ENCODE results near the gene PSKH1. TPM values are rescaled to one million over a fixed set of nuclear protein-coding genes. Genes with fewer than 3 reads are reported as not detected.

PSKH1 gene
- total RNA-seq, 2 experiments from 2014 or later, result 22.8 to 25.6 TPM

DNA sequence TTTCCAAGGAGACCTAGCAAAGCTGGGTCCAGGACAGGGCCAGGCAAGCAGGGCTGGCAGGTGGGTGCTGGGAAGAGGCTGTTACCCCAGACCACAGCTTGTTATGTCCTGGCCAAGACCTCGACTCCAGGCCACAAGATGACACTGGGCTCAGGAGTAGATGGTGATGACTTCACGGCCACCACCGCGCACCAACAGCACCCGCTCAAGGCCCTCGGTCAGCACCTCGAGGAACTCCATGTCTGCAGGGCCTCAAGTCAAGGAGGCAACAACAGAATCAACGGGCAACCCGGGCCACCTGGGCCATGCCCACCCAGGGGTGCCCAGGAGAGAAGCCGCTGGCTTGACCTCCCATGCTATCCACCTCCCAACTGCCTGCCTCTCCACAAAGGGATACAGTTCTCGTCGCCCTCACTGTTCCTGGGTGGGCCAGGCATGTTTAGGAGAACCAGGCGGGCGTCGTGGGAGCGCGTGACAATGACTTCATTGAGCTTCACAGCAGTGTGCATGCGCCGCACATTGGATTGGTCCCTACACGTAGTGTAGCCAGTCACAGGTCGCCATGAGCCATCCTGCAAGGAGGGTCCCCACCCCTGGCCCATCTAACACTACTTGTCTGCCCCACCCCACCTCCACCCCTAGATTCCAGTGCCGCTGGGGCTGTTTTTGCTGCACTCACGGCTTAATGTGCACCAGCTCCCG lies 51.8 kb downstream of the PSKH1 start:
- Mint-ChIP-seq H3K4me3 (no peak overlapping the region), H3K27me3 (no peaks in the 10 kb centered on the region), H3K4me1 (peaks cover 21% of the 10 kb centered on the region), H3K36me3 (peaks cover 12% of the 10 kb centered on the region), H3K27ac (no peak overlapping the region), H3K9me3 (no peaks in the 10 kb centered on the region)
- no peak for ATAC-seq (ENCODE audit: low read depth)
- no peak for DNase-seq
- POLR2A ChIA-PET, result interaction anchor here (0.8 kb wide), 1 partner anchor 9 kb away, joined by 4 read pairs; no protein-coding TSS in a partner anchor

DNA sequence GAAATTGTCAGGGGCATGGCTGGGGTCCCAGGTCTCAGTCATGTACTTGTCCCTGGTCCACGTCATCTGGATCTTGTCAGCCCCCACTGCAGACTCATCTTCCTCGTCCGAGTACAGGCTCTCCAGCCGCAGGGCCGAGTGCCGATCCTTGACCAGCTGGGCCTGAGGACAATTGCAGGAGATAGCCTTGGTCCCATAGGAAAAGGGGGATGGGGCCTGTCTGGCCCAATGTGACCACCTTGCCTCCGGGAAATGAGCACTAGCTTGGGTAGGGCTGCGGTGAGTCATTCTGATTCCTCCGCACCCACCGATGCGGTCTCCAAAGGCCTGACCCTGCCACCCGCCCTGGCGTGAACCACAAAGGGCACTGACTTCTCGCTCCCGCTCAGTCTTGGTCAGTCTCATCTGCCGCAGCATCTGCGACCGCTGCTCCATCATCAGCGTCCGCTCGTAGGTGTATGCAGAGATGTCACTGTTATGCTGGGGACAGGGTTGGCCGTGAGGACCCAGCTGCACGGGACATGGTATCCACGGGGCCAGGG lies 52.4 kb downstream of the PSKH1 start:
- Mint-ChIP-seq H3K9me3 (no peaks in the 10 kb centered on the region), H3K4me3 (no peak overlapping the region), H3K36me3 (peaks cover 10% of the 10 kb centered on the region), H3K27ac (no peak overlapping the region), H3K4me1 (peaks cover 14% of the 10 kb centered on the region), H3K27me3 (no peaks in the 10 kb centered on the region)
- ATAC-seq (ENCODE audit: low read depth), result no peak
- no peak for DNase-seq
- POLR2A ChIA-PET, result interaction anchor here (0.8 to 1.3 kb wide), 2 partner anchors 10 to 78 kb away, joined by 4 read pairs; partner anchors contain the start of genes DDX28 and DUS2

- Mint-ChIP-seq H3K27me3 (no peaks in the 10 kb centered on the region), H3K27ac (peak overlapping the region; percentile 54), H3K4me3 (no peak overlapping the region), H3K4me1 (peaks cover 11% of the 10 kb centered on the region), H3K9me3 (no peaks in the 10 kb centered on the region), H3K36me3 (peaks cover 10% of the 10 kb centered on the region)
- POLR2A ChIA-PET, result interaction anchor here (0.8 to 1.5 kb wide), 3 partner anchors 11 to 77 kb away, joined by 3 to 14 read pairs (median 4); partner anchors contain the start of genes DDX28, DUS2 and PSMB10
- ATAC-seq (ENCODE audit: low read depth) (no peak), DNase-seq (no peak)
Observed at GRCh38 chr16:67946128-67946569, 53.1 kb downstream of the PSKH1 start.

- Mint-ChIP-seq H3K4me1 (peaks cover 4% of the 10 kb centered on the region), H3K27ac (no peak overlapping the region), H3K36me3 (peaks cover 9% of the 10 kb centered on the region), H3K27me3 (no peaks in the 10 kb centered on the region), H3K9me3 (no peaks in the 10 kb centered on the region), H3K4me3 (no peak overlapping the region)
- ATAC-seq (ENCODE audit: low read depth) (no peak), DNase-seq (no peak)
- POLR2A ChIA-PET, result interaction anchor here (0.8 to 1.5 kb wide), 3 partner anchors 12 to 76 kb away, joined by 3 to 14 read pairs (median 4); partner anchors contain the start of genes DDX28, DUS2 and PSMB10
Observed at GRCh38 chr16:67946966-67947558, 54.0 kb downstream of the PSKH1 start.

GRCh38 chr16:67948015-67948414 lies 55.0 kb downstream of the PSKH1 start:
- peak overlapping the region; percentile 54 for H3K27ac Mint-ChIP-seq
- no peak for ATAC-seq (ENCODE audit: low read depth)
- H3K27me3 Mint-ChIP-seq, result no peaks in the 10 kb centered on the region
- peaks cover 9% of the 10 kb centered on the region for H3K36me3 Mint-ChIP-seq
- H3K9me3 Mint-ChIP-seq, result no peaks in the 10 kb centered on the region
- POLR2A ChIA-PET, result interaction anchor here (2.5 kb wide), 1 partner anchor 12 kb away, joined by 9 read pairs; the partner anchor contains the start of gene PSMB10
- no peak overlapping the region for H3K4me3 Mint-ChIP-seq
- peaks cover 3% of the 10 kb centered on the region for H3K4me1 Mint-ChIP-seq
- no peak for DNase-seq

- POLR2A ChIA-PET, result interaction anchor here (0.7 to 2.5 kb wide), 4 partner anchors 9 to 14 kb away, joined by 3 to 9 read pairs (median 3); partner anchors contain the start of gene PSMB10
- ATAC-seq (ENCODE audit: low read depth) (no peak), DNase-seq (no peak)
- no peaks in the 10 kb centered on the region for H3K27me3 Mint-ChIP-seq
- H3K27ac Mint-ChIP-seq, result no peak overlapping the region
- no peak overlapping the region for H3K4me3 Mint-ChIP-seq
- peaks cover 9% of the 10 kb centered on the region for H3K36me3 Mint-ChIP-seq
- H3K4me1 Mint-ChIP-seq, result peaks cover 3% of the 10 kb centered on the region
- H3K9me3 Mint-ChIP-seq, result no peaks in the 10 kb centered on the region
Observed at GRCh38 chr16:67949645-67950044, 56.6 kb downstream of the PSKH1 start.

DNA sequence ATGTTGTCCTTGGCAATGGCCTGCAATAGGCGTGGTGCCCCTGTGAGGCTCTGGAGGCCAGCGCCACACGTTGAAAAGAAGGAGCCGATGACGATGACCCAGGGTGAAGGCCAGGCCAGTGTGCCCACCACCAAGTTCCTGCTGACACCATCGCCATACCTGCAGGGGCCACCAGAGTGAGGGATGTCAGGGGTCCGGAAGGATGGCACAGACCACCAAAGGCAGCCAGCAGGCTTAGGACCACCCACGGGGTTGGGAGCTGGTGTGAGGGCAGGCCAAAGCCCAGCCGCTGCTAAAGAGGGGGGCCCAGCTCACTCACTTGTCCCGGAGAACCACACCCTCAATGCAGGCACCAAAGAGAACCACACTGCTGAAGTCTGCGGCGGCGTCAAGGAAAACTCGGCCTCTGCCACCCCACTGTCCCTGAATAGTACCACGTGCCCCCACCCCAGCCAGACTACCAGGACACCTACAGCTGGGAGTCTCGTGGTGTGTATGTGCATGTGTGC lies 57.3 kb downstream of the PSKH1 start:
- POLR2A ChIA-PET, result interaction anchor here (1.3 to 2.5 kb wide), 4 partner anchors 10 to 18 kb away, joined by 3 to 9 read pairs (median 4); partner anchors contain the start of genes PSMB10 and SLC12A4
- no peak overlapping the region for H3K4me3 Mint-ChIP-seq
- peaks cover 9% of the 10 kb centered on the region for H3K36me3 Mint-ChIP-seq
- ATAC-seq (ENCODE audit: low read depth), result no peak
- peaks cover 3% of the 10 kb centered on the region for H3K4me1 Mint-ChIP-seq
- no peaks in the 10 kb centered on the region for H3K9me3 Mint-ChIP-seq
- H3K27me3 Mint-ChIP-seq, result no peaks in the 10 kb centered on the region
- H3K27ac Mint-ChIP-seq, result no peak overlapping the region
- no peak for DNase-seq

GRCh38 chr16:67951485-67951884 lies 58.4 kb downstream of the PSKH1 start:
- Mint-ChIP-seq H3K4me3 (no peak overlapping the region), H3K36me3 (peaks cover 7% of the 10 kb centered on the region), H3K27ac (no peak overlapping the region), H3K27me3 (no peaks in the 10 kb centered on the region), H3K4me1 (peaks cover 1% of the 10 kb centered on the region), H3K9me3 (no peaks in the 10 kb centered on the region)
- DNase-seq (no peak), ATAC-seq (ENCODE audit: low read depth) (no peak)
- POLR2A ChIA-PET, result interaction anchor here (1.0 to 1.8 kb wide), 3 partner anchors 9 to 17 kb away, joined by 3 to 5 read pairs (median 4); partner anchors contain the start of gene SLC12A4

DNA sequence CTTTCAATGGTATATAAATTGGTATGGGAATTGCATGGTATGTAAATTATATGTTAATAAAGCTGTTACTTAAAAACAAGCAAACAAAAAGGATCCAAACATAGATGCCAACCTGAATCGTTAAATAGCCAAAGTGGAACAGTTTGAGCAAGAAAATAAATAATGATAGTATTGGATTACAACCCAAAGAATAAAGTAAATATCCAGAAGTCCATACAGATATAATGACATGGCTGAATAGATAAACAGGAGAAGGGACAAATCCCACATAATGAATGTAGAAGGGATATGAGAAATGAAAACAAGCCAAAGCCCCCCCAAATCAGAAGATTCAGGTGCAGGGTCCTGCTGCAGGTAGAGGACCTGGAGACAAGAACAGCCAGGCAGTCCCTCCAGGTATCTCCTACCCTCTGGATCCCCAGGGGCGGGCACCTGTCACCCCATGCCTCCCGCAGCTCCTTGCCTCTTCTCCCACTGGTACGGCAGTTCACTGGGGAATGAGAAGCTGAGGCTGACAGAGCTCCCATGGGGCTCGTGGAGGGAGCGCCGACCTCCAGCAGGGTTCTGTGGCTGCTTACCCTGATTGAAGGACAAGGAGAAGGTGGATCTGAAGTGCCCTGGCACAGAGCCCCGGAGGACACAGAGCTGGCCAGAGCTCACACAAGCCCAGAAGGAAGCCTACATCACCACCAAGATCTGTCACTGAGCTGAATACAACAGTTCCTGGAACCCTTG lies 60.8 kb downstream of the PSKH1 start:
- Mint-ChIP-seq H3K27ac (no peak overlapping the region), H3K27me3 (no peaks in the 10 kb centered on the region), H3K36me3 (peaks cover 7% of the 10 kb centered on the region), H3K4me3 (no peak overlapping the region), H3K4me1 (peaks cover 1% of the 10 kb centered on the region), H3K9me3 (no peaks in the 10 kb centered on the region)
- ATAC-seq (ENCODE audit: low read depth) (no peak), DNase-seq (no peak)
- POLR2A ChIA-PET, result no interaction called here

GRCh38 chr16:67954421-67955196 lies 61.6 kb downstream of the PSKH1 start:
- peaks cover 1% of the 10 kb centered on the region for H3K4me1 Mint-ChIP-seq
- H3K27me3 Mint-ChIP-seq, result no peaks in the 10 kb centered on the region
- no peak overlapping the region for H3K4me3 Mint-ChIP-seq
- POLR2A ChIA-PET, result interaction anchor here (0.7 kb wide), 1 partner anchor 85 kb away, joined by 3 read pairs; no protein-coding TSS in a partner anchor
- no peak for ATAC-seq (ENCODE audit: low read depth)
- no peak overlapping the region for H3K27ac Mint-ChIP-seq
- no peaks in the 10 kb centered on the region for H3K9me3 Mint-ChIP-seq
- DNase-seq, result no peak
- H3K36me3 Mint-ChIP-seq, result peaks cover 7% of the 10 kb centered on the region

DNA sequence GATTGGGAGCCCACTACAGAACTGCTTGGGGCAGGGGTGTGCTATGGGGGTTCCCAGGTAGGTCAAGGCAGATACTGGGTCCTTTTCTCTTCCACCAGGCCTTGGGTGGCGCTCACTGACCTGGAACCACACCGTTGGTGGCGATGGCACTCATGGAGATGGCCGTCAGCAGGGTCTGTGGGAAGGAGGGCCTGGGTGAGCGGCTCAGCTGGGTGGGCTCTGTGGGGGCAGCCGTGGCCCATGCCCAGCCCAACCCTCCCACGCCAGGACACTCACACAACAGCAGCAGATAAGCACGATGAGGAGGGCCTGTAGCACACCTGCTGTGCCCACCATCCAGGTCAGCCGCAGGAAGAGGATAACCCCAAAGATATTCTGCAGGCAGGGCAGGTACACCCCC lies 64.6 kb downstream of the PSKH1 start:
- Mint-ChIP-seq H3K4me1 (no peaks in the 10 kb centered on the region), H3K9me3 (no peaks in the 10 kb centered on the region), H3K27ac (no peak overlapping the region), H3K36me3 (peaks cover 6% of the 10 kb centered on the region), H3K4me3 (no peak overlapping the region), H3K27me3 (no peaks in the 10 kb centered on the region)
- ATAC-seq (ENCODE audit: low read depth) (no peak), DNase-seq (no peak)
- POLR2A ChIA-PET, result no interaction called here
